MM.1S (cell line): Measurements from ENCODE around the gene BCL2.

Source experiments
- CTCF ChIP-seq: fragments of 300-600 bp; sonication (generic); IDR thresholded peaks from 2 replicates; pipeline ENCODE4 v1.5.1; 2016; ENCODE audit warnings: antibody characterized with exemption, low read length, mixed read lengths
- EZH2 ChIP-seq: fragments of 300-600 bp; sonication (generic); optimal IDR thresholded peaks from 2 replicates; pipeline ENCODE3; 2017; ENCODE audit warnings: low read depth, mild to moderate bottlenecking, antibody characterized with exemption, low read length, mixed read lengths

DNA sequence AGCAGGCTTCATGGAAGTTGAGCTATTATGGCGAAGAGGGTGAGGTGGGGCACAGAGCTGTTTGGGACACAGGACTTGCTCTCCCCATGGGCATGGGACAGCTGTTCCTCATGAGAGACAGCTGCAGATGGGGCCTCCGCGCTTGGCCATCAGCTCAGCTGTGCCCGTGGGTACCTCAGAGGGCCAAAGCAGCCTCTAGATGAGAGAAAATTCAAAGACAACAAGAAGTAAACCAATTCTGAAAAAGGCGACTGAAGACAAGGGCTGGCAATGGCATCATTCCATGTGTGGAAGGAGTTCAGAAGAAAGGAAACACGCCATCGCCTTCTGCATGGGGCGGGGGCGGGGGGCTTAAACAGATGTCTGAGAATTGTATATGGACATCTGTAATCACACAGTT lies 136.2 kb downstream of the BCL2 start:
- TF ChIP-seq EZH2 (no peak), CTCF (no peak)
